ENCODE results near the gene MLN. TPM values are rescaled to one million over a fixed set of nuclear protein-coding genes. Genes with fewer than 3 reads are reported as not detected.

MLN gene
- total RNA-seq, 1 experiment from 2014 or later: not detected

DNA sequence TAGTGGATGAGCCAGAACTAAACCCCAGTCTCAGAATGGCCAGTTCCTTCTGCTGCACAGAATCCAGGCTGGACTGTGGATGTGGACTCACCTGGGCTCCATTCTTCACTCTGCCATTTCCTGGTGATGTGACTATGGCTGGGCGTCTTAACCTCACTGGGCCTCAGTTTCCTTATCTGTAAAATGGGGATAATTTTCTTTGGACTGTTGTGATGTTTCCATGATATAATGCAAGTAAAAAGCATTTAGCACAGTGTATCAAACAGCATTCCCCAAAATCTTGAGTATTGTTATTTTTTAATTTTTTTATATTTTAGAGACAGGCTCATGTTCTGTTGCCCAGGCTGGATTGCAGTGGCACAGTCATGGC is 51.2 kb downstream of the MLN start:
- DNase-seq (ENCODE audit: low spot score): no peak

DNA sequence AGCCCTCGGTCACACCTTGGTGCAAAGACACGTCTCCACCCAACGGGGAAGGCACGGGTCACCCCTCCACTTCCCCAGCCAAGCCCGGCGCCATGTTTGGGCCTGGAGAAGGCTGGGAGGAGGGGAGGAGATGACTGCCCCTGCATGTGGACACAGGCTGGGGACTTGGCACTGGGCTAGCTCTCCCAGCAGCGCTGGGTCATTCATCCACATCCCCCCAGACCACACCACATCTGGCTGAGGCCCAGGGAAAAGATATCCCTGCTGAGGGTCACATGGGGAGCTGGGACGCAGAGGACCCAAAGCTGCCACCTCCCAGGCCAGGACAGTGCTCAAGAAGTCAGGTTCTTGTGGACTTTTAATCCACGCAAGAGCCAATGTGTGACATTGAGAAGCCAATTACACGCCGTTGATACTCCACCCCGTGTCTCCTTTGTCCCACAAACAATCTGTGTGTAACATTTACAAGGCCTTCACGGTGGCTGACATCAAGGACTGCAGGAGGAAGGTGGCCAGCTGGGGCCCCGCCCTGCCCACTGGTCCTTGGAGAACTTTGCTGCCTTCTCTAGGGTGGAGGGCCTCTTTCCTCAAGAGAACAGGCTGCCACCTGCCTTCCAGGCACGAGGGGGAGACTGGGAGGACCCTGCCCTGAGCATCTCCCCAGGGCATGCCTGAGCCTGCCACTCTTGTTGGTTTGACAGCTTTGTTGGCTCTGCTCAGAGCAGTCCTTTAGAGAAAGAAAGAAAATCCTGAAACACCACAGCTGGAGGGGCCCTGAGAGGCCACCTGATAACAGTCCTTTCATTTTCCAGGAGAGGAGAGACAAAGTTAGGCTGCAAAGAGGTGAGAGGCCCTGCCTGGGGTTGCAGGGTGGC is 51.8 kb downstream of the MLN start:
- DNase-seq (ENCODE audit: low spot score): no peak

DNA sequence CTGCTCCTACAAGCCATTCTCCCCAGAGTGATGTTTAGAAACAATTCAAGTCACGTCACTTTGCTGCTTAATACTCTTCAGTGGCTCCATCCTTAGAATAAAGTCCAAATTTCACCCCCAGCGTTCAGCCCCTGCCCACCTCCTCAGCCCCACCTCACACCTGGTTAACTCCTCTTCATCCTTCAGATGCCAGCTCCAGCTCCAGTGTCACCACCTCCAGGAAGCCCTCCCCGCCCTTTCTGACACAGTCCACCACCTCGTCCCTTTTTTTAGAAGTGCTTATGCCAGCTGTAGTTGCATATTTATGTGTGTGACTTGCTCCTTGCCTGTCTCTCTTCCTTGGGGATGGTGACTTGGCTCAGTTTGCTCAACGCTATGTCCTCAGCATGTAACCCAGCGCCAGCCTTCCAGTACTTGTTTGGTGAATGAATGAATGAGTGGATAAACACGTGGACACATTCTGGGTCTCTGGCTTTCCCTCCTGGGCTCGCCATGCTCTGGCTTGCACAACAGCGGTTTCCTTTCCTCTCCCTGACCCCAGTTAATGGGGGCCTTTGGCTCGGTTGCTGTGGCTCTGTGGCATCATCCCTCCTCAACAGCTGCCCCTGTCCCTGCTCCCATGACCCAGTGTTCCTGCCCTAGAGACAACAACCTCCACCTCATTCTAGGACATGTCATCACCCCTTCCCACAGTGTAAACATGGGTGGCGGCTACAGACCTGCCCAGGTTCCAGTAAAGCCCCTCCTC is 53.4 kb downstream of the MLN start:
- DNase-seq (ENCODE audit: low spot score): no peak

DNA sequence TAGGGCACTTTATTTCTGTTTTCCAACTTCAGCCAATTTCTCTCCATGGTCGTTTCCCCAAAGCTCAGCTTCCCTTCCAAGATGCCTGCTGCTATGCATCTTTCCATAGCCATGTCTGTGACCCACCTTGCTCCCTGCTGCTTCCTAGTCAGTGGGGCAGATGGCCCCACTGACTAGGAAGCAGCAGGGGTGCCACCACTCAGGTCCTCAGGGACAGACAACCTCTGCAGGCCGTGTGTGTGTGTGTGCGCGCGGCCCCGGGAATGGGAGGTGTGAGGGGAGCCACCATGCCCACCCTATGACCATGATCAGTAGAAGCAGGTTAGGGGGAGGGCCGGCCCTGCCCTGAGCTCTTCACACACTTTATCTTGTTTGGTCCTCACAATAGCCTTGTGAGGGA is 54.4 kb downstream of the MLN start:
- no peak for DNase-seq (ENCODE audit: low spot score)

DNA sequence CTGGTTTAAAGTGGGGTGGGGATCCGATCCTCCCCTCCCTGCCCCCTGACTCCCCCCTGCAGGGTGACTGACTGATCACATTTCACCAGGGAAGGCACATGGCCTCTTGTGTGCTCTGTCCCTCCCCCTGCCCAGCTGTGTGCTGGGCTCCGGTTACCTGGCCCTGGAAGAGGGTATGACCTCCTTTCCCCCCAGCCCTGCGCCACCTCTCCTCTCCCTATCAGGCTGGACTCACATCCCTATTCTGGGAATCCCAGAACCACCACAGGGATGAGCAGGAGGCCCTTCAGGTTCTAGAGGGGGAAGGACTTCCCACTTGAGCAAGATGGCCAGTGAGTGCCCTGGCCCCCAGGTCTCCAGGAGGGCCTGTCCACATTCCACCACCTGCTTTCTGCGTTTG is 55.0 kb downstream of the MLN start:
- no peak for DNase-seq (ENCODE audit: low spot score)

DNA sequence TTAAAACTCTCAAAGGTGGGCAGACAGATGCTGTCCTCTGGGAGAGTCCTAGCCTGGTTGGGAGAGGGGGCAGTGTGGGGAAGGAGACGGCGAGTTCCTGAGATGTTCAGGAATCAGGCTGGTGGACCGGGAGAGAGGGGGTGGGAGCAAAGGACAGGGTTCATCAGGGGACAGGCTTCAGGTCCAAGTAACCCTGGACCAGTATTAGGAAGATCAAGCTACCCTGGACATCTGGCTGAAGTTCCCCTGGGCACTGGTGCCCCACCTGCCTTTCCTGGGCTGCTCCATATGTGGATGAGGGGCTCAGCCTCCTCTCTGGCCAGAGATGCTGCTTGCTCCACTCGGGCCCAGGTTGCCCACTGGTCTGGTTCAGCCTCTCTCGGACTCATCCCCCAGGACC is 56.0 kb downstream of the MLN start:
- no peak for DNase-seq (ENCODE audit: low spot score)

DNA sequence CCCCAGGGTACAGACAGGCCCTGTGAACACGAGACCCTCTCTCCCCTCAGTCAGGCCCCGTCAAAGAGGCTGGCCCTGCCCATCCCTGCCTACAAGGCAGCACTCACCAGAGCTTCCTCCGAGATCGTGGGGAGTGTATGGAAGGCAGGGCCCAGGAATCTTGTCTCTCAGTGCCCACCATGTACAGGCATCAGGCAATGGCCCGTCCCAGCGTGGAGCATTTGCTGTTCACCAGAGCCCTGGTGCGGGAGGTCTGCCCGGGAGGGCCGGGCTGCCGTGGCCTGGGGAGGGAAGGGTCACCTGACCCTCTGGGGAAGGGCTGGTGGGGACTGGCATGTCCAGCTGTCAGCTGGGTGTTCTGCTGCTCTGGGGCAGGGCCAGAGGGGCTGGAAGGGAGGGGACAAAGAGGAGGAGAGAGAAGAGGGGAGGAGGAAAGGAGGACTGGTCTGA is 57.1 kb downstream of the MLN start, which contains the start of gene IP6K3:
Gene IP6K3, minus strand, starts transcription at position 255 of the 450 bp plus-strand sequence. CDS start 11,429 bp downstream, outside the sequence.
- peak; percentile 39 for DNase-seq (ENCODE audit: low spot score)

DNA sequence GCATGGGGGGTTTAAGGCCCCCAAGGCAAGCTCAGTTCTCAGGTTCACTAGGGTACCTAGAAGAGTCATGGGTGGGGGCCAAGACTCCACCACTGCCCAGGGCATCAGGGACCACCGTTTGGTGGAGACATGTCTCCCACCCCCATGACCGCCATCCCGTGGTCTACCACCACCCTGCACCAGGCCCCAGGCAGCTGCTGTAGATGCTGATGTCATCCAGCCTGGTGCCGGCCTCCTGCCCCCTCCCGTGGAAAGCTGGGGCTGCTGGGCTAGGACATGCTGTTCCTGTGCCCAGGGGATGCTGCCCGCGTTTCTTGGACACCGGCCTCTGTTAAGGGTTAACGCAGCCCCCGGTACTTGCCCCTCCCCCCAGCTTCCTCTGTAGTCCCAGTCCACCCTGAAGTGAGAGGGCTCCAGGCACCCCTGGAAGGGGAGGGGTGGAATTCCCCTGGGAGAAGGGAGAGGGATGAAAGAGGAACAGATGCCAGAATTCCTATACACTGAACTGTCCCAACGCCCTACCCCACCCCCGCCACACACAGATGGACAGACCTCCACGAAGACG is 57.7 kb downstream of the MLN start:
- peak; percentile 70 for DNase-seq (ENCODE audit: low spot score)

DNA sequence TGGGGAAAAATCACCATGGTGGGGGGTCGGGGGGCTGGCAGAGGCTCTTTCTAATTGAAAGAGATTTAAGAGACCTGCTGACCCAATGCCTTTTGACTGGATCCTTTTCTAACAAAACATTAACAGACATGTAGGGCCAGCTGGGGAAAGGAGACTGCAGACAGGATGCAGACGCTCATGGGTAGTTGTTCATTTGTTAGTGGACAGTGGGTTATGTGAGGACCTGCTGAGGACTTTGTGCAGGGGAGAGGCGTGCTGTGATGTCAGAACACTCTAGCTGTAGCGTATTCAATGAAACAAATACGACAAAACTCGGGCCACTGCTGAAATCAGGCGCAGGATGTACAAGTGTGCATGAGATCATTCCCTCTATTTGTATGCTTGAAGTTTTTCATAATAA is 58.3 kb downstream of the MLN start:
- DNase-seq (ENCODE audit: low spot score): no peak

DNA sequence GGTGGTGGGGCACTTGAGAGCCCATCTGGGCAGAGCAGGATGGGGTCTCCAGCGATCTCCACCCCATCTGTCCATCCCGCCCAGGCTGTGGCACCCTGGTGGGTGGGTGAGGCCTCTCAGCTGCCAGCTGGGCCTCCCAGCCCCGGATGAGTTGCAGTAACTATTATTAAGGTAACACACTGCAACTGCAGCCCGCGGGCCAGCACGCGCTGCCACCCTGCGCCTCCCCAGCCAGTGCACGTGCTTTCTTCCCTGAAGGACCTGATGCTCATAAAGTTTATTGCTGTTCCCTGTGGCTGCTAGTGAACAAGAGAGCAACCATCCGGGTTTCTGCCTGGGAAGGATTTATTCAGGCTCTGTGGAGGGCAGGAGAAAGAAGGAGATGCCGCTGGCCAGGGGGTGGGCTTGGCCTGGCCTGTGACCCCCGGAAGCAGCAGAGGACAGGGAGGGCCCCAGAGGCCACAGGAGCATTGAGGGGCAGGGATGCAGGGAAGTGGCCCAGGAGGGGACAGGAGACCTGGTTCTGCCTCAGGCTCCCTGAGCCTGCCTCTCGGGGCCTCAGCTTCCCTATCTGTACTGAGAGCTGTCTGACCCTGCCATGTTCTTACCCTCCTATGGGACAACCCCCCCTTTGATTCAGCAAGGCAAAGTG is 58.8 kb downstream of the MLN start:
- DNase-seq (ENCODE audit: low spot score): peak; percentile 32

Other genes starting within 250 kb of the MLN start
- 23.1 and 27.1 TPM in 2 replicates for gene BAK1, start 223.7 kb downstream of the MLN start, total RNA-seq (2014; rRNA removed; shearing (Covaris generic))
- 57.5 and 59.8 TPM in 2 replicates for gene ITPR3, start 182.7 kb downstream of the MLN start, total RNA-seq (2014; rRNA removed; shearing (Covaris generic))
- gene UQCC2, start 92.3 kb downstream of the MLN start, total RNA-seq (2014; rRNA removed; shearing (Covaris generic)): 46.1 and 70.3 TPM in 2 replicates
- 6.8 and 6.9 TPM in 2 replicates for gene IP6K3, start 57.1 kb downstream of the MLN start, total RNA-seq (2014; rRNA removed; shearing (Covaris generic))
- gene LEMD2, start 14.9 kb downstream of the MLN start, total RNA-seq (2014; rRNA removed; shearing (Covaris generic)): 48.8 and 50.8 TPM in 2 replicates